ENCODE data around the gene HOXC10. TPM values are rescaled to one million over a fixed set of nuclear protein-coding genes. Genes with fewer than 3 reads are reported as not detected.
A peak's percentile ranks its signal among the peaks of the same experiment; 100 is the strongest.

Gene HOXC10
- total RNA-seq, 4 donors from 2014 or later = 1.0 TPM; not detected in 3

DNA sequence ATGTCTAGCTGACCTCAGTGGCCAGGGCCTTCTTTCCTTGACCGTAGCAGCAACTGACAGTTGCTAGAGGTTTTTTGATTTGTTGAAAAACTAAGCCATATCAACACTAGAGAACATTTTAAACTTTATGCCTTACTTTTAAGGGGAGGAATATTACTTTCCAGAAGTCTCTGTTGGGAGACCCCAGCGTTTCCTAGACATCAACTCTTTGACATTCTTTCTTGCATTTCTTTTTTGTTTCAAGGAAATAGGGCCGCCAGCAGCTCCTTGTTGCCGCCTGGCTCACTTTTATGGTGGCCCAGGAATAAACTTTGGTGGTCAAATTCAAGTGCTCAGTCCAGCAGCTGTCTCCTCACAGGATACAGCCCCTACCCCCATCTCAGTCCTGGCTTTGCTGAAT, 14.5 kb upstream of the HOXC10 start:
- Histone ChIP-seq H3K27ac (no peak overlapping the region), H3K4me1 (peaks cover 0 to 25% (median 16%) of the 10 kb centered on the region in 4 donors), H3K27me3 (peaks cover 0 to 88% of the 10 kb centered on the region in 2 donors), H3K9me3 (peaks cover 0 to 6% (median 0%) of the 10 kb centered on the region in 4 donors), H3K4me3 (no peak overlapping the region), H3K36me3 (no peaks in the 10 kb centered on the region)
- DNase-seq = no peak
- TF ChIP-seq, protein P1, sequence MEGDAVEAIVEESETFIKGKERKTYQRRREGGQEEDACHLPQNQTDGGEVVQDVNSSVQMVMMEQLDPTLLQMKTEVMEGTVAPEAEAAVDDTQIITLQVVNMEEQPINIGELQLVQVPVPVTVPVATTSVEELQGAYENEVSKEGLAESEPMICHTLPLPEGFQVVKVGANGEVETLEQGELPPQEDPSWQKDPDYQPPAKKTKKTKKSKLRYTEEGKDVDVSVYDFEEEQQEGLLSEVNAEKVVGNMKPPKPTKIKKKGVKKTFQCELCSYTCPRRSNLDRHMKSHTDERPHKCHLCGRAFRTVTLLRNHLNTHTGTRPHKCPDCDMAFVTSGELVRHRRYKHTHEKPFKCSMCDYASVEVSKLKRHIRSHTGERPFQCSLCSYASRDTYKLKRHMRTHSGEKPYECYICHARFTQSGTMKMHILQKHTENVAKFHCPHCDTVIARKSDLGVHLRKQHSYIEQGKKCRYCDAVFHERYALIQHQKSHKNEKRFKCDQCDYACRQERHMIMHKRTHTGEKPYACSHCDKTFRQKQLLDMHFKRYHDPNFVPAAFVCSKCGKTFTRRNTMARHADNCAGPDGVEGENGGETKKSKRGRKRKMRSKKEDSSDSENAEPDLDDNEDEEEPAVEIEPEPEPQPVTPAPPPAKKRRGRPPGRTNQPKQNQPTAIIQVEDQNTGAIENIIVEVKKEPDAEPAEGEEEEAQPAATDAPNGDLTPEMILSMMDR (IDR thresholded peaks at IDR 0.05) = no peak
- no peak for TF ChIP-seq POLR2A (IDR thresholded peaks at IDR 0.05)

DNA sequence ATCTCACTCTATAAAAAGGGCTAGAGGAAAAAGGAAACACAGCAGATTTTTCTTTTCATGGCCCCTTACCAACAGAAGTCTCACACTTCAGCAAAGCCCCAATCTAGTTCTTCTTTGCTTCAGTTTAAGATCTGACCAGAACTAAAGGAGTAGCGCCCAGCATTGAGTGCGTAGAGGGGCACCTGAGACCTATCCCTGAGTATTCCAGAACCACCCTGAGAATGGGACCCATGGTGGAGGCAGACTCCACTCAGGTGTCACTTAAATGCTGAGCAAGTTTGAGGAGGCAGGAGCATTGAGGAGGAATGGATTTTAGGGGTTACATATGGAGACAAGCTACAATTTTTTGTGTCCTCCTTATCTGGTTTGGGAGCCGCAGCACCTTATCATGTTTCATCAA, 13.8 kb upstream of the HOXC10 start:
- TF ChIP-seq POLR2A (IDR thresholded peaks at IDR 0.05) = no peak
- TF ChIP-seq, protein P1 (IDR thresholded peaks at IDR 0.05) = no peak
- Histone ChIP-seq H3K4me3 (no peak overlapping the region), H3K36me3 (no peaks in the 10 kb centered on the region), H3K27ac (no peak overlapping the region), H3K9me3 (peaks cover 0 to 6% (median 0%) of the 10 kb centered on the region in 4 donors), H3K27me3 (peaks cover 0 to 84% of the 10 kb centered on the region in 2 donors), H3K4me1 (peaks cover 0 to 28% (median 16%) of the 10 kb centered on the region in 4 donors)
- no peak for DNase-seq

DNA sequence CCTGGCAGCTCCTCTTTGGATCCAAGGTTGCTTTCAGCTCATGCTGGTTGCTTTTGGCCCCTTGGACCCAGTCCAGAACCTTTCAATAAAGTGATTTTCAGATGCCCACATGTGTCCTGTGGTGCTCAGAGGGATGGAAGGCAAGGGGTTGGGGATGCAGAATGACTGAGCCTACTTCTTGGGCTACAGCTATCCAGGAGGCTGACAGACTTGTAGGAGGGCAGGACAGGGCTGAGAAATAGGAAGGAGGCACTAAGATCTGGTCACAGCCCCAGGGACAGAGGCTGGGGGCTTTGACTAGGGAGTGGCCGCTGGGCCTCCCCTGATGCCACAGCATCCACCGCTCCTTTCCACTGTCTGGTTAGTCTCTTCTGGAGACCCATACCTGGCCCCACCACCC, 13.3 kb upstream of the HOXC10 start:
- Histone ChIP-seq H3K4me1 (peaks cover 0 to 24% (median 15%) of the 10 kb centered on the region in 4 donors), H3K9me3 (peaks cover 0 to 6% (median 0%) of the 10 kb centered on the region in 4 donors), H3K27me3 (peaks cover 0 to 80% of the 10 kb centered on the region in 2 donors), H3K27ac (no peak overlapping the region), H3K4me3 (no peak overlapping the region), H3K36me3 (no peaks in the 10 kb centered on the region)
- TF ChIP-seq, protein P1 (IDR thresholded peaks at IDR 0.05) = no peak
- TF ChIP-seq POLR2A (IDR thresholded peaks at IDR 0.05) = no peak
- peak in 1 of 3 donors; percentile 15 for DNase-seq

- no peak for DNase-seq
- TF ChIP-seq, protein P1 (IDR thresholded peaks at IDR 0.05) = no peak
- no peak for TF ChIP-seq POLR2A (IDR thresholded peaks at IDR 0.05)
- no peaks in the 10 kb centered on the region for H3K36me3 ChIP-seq
- H3K9me3 ChIP-seq = peaks cover 0 to 6% (median 0%) of the 10 kb centered on the region in 4 donors
- H3K4me3 ChIP-seq = no peak overlapping the region
- H3K27me3 ChIP-seq = peaks cover 0 to 78% of the 10 kb centered on the region in 2 donors
- peaks cover 0 to 23% (median 14%) of the 10 kb centered on the region in 4 donors for H3K4me1 ChIP-seq
- no peak overlapping the region for H3K27ac ChIP-seq
These were observed 12.7 kb upstream of the HOXC10 start for GRCh38 chr12:53972152-53972702.

- peaks cover 0 to 73% of the 10 kb centered on the region in 2 donors for H3K27me3 ChIP-seq
- H3K36me3 ChIP-seq = no peaks in the 10 kb centered on the region
- H3K27ac ChIP-seq = no peak within 1 kb of the TSS
- H3K9me3 ChIP-seq = peaks cover 0 to 6% (median 0%) of the 10 kb centered on the region in 4 donors
- peak in 1 of 3 donors; percentile 23 for DNase-seq
- H3K4me1 ChIP-seq = peaks cover 0 to 25% (median 14%) of the 10 kb centered on the region in 4 donors
- H3K4me3 ChIP-seq = peak within 1 kb of the TSS in 2 of 4 donors; percentile 46 to 63
- TF ChIP-seq, protein P1 (IDR thresholded peaks at IDR 0.05) = no peak
- no peak for TF ChIP-seq POLR2A (IDR thresholded peaks at IDR 0.05)
These were observed 12.2 kb upstream of the HOXC10 start, which contains the start of gene HOXC11 for GRCh38 chr12:53972722-53973235. Gene HOXC11, plus strand, starts transcription at chr12:53973126. Its CDS starts 116 bp downstream, at chr12:53973242.
